M059J (cell line): ENCODE measurements around the gene CEP83. TPM values are rescaled to one million over a fixed set of nuclear protein-coding genes. Genes with fewer than 3 reads are reported as not detected.
A peak's percentile ranks its signal among the peaks of the same experiment; 100 is the strongest.
"Not testable (repeated sequence)": the region's sequence is repeated elsewhere in the genome, so short reads cannot be mapped to it uniquely, and the experiment has no call there.

Source experiments
- DNase-seq: peaks from one replicate; pipeline ENCODE4 v3.0.0-alpha.2; 2012; ENCODE audit warnings: low read depth
- total RNA-seq: library from RNA; depleted of rRNA; stranded (reverse); fragments of >200 nt; shearing (Covaris generic); gene quantifications from 2 replicates; pipeline ENCODE4 v1.2.3, GENCODE V29; 2014; rRNA removed

CEP83 gene, protein sequence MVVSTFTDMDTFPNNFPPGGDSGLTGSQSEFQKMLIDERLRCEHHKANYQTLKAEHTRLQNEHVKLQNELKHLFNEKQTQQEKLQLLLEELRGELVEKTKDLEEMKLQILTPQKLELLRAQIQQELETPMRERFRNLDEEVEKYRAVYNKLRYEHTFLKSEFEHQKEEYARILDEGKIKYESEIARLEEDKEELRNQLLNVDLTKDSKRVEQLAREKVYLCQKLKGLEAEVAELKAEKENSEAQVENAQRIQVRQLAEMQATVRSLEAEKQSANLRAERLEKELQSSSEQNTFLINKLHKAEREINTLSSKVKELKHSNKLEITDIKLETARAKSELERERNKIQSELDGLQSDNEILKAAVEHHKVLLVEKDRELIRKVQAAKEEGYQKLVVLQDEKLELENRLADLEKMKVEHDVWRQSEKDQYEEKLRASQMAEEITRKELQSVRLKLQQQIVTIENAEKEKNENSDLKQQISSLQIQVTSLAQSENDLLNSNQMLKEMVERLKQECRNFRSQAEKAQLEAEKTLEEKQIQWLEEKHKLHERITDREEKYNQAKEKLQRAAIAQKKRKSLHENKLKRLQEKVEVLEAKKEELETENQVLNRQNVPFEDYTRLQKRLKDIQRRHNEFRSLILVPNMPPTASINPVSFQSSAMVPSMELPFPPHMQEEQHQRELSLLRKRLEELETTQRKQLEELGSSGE
- total RNA-seq: 3.2 and 6.6 TPM in 2 replicates

GRCh38 chr12:94459728-94460615 lies at the start of gene CEP83:
Gene CEP83 (minus strand): TSS chr12:94459867. CDS start chr12:94412490, 47,377 bp downstream.
- peak; percentile 91 for DNase-seq

GRCh38 chr12:94509317-94509716 lies 49.6 kb upstream of the CEP83 start:
- DNase-seq: no peak

GRCh38 chr12:94507455-94507854 lies 47.8 kb upstream of the CEP83 start:
- no peak for DNase-seq

DNA sequence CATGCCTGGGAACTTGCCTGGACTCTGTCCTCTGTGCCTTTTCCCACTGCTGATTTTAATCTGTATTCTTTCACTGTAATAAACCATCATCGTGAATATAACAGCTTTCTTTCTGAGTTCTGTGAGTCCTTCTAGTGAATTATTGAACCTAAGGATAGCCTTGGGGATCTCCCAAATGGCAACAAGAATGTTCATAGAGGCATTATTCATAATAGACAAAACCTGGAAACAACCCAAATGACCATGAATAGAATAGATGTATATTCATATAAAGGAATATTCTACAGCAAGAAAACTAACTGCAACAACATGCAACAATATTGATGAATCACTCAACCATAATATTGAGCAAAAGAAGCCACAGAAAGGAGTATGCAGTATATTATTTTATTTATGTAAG lies 44.7 kb upstream of the CEP83 start:
- no peak for DNase-seq

- DNase-seq: no peak
Measured at GRCh38 chr12:94503619-94504018, 44.0 kb upstream of the CEP83 start.

- DNase-seq: peak; percentile 2
Measured at GRCh38 chr12:94500831-94501567, 41.3 kb upstream of the CEP83 start.

DNA sequence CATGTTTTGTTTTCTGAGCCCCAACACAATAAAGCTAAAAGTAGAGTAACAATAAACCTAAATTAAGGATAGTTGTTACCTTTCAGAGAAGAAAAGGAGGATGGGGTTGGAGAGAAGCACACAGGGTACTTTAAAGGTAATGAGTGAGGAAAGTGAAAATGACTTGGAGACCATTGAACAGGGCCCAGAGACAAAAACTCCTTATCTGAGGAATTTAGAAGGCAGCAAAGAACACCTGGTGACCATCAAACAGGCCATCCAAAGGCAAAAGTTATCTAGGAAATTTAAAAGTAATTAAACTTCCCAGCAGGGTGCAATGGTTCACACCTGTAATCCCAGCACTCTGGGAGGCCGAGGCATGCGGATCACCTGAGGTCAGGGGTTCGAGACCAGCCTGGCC lies 39.0 kb upstream of the CEP83 start:
- DNase-seq: no peak

DNA sequence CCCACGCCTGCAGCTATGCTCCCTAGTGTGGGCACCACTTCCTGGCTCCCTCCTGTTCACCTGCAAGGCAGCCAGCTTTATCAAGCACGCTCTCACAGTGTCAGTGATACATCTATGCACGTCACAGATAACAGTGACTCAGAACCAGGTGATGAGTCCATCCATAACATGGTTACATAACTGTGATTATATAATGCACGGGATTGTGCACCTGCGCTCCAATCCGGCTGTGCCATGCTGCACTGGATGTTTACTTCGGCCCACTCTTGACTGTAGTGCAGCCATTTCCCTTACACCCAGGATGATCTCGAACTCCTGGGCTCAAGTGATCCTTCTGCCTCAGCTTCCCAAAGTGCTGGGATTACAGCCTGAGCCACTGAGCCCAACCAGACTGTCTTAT lies 38.4 kb upstream of the CEP83 start:
- no peak for DNase-seq

DNA sequence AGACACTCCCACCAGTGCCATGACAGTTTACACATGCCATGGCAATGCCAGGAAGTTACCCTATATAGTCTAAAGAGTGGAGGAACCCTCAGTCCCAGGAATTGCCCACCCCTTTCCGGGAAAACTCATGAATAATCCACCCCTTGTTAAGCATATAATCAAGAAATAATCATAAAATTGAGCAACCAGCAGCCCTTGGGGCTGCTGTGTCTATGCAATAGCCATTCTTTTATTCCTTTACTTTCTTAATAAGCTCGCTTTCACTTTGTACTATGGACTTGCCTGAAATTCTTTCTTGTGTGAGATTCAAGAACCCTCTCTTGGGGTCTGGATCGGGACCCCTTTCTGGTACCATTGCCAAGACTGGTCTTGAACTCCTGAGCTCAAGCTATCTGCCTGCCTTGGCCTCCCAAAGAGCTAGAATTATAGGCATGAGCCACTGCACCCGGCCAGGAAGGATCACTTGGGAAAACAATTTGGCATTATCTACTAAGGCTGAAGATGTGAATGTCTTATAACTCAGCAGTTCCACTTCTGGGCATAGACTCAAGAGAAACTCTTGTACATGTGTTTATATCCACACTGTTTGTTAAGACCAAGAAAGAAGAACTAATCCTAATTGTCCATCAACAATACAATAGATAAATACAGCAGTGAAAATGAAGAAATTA lies 35.9 kb upstream of the CEP83 start:
- DNase-seq: no peak

DNA sequence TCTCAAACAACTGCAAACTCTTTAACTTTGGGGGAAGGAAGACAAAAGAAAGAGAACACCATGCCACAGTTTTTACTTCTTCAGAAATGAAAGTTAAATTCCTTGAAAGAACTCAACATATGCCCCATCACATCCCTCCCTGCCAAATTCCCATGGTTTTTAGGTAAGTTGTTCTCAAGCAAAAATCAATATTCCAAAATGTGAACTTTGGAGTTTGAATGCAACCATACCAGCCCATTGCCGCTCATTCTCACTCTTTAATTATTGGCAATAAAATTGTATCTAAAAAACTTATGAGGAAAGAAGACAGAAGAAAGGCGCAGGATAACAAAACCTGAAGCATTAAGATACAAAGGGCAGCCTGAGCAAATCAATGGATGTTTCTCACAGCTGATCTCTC lies 31.8 kb upstream of the CEP83 start:
- no peak for DNase-seq

GRCh38 chr12:94488463-94488862 lies 28.8 kb upstream of the CEP83 start:
- DNase-seq: peak; percentile 4

DNA sequence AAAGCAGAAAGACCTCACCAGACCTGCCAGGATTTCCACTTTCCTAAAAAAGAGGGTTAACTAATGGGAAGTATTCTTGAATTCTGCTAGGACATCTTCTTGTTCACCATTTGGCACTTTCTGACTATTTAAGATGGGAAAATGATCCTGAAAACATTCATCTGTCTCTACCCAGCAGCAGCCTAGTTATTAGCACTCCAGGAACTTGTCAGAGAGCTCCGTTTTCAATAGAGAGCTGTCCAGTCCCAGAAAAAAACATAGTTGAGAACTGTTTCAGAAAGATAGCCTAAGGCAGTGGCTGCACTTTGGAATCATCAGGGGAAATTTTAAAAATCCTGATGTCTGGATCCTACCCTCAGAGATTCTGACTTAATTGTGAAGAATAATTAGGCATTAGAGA lies 22.1 kb upstream of the CEP83 start:
- DNase-seq: no peak

GRCh38 chr12:94469522-94469921 lies 9.9 kb upstream of the CEP83 start:
- DNase-seq: no peak

DNA sequence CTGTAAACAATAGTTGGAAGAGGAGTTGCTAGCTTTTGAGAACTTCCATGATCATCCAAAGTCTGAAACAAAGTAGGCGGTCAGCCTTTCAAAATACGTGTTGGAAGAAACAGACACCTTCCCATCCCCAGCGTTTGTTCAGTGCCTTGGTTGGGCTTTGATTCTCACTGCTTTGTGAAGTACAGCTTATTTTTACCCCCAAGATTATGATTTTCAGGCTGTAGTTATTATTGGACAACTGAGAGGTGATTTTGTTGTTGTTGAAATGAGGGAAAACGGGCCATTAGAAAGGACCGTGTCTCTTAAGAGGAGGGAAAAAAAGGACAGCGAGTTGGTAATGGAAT lies 921 bp upstream of the CEP83 start:
- DNase-seq: no peak

DNA sequence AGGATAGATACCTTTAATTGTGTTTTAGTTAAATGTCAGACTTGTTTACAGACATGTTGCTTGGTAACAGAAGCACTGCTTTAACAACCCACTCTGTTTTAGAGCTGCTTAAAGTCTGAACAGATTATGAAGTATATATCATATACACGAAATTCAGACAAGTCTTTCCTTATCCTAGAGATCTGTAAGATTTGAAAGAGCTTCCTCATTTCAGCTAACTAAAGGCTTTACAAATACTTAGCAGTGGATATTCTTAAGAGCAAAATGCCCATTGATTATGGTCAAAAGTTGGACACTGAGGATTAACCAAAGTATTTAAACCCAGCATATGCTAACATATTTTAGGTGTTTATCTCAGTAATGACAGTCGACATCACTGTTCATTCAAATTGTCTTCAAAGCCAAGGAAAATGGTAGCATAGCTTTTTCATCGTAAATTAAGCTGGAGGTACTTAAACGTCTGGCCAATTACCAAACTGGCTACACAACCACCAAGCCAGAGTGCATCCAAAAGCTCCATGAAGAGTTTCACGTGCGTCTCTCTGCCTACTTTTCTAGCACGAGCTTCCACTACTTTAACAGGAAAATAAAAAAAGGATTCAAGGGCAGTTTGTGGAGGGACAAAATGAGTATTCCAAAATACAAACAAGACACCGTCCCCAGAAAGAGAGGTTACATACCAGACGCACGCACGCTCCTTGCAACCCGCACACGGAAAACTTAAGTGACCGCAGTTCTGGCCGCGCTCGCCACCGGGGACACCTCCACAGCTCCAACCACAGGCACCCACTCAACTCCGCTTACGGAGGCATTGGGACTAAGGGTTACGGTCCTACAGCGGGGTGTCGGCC lies 565 bp downstream of the CEP83 start:
- peak; percentile 55 for DNase-seq

DNA sequence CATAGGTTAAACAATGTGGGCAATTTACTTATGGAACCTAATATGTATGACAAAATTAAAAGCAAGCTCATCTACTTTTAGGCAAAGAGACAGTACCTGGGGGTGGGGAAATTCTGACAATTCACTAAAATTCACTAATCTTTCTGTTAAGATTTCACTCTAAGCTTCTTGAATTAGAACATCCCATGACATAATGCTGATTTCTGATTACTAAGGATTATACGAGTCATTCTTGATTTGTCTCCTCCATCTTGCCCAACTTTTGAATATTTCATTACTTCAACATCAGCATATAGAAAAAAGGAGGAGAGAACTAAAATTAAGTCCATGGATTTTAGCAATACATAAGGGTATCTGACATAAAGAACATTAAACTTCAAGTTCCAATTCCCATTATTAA lies 2.4 kb downstream of the CEP83 start:
- DNase-seq: no peak

- DNase-seq: not testable (repeated sequence)
Measured at GRCh38 chr12:94454318-94454717, 5.3 kb downstream of the CEP83 start.

- DNase-seq: peak; percentile 30
Measured at GRCh38 chr12:94445662-94446061, 14.0 kb downstream of the CEP83 start.

DNA sequence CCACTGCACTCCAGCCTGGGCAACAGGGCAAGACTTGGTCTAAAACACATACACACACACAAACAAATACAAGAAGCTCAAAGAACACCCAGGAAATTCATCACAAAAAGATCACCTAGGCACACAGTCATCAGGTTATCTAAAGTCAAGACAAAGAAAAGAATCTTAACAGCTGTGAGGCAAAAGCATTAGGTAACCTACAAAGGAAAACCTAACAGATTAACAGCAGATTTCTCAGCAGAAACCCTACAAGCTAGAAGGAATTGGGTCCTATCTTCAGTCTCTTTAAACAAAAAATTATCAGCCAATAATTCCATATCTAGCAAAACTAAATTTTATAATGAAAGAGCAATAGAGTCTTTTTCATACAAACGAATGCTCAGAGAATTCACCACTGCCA lies 22.4 kb downstream of the CEP83 start:
- DNase-seq: no peak

DNA sequence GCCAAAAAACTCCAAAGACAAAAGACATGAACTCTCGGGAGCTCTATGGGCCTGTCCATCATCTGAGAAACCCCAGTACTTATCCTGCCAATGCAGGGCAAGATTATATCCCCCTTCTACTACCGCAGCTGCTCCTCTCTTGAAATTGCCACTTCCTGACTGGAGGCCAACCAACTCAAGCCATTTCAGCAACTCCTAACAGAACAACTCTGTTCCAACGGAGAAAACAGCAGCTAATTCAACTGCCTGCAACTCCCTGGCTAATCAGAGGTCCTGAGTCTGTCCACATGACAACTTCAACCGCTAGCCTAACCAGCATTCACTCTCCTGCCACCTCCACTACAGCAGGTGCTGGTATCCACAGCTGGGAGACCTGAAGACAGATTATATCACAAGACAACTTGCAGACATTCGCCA lies 24.1 kb downstream of the CEP83 start:
- no peak for DNase-seq
